Loucy (cell line): ENCODE results near the gene SUOX.
"Not testable (repeated sequence)": the region's sequence is repeated elsewhere in the genome, so short reads cannot be mapped to it uniquely, and the experiment has no call there.

ENCODE experiments used
- H2AFZ ChIP-seq: fragments of 200-600 bp; sonication (generic); 2 replicates; pipeline ENCODE4 v1.6.0; 2016; ENCODE audit warnings: antibody characterized with exemption, mild to moderate bottlenecking, low read length, moderate library complexity
- H3F3A ChIP-seq: fragments of 200-600 bp; 2 replicates; pipeline ENCODE4 v1.6.0; 2016; ENCODE audit warnings: antibody characterized with exemption, low read depth, mild to moderate bottlenecking
- H3K27me3 ChIP-seq: fragments of 200-600 bp; sonication (generic); 2 replicates; pipeline ENCODE4 v1.6.1; 2014; ENCODE audit warnings: low read length, mild to moderate bottlenecking; ENCODE audit not compliant: insufficient read depth, poor library complexity, severe bottlenecking
- H3K36me3 ChIP-seq: fragments of 200-600 bp; sonication (generic); 2 replicates; pipeline ENCODE4 v1.6.1; 2016; ENCODE audit warnings: low read length; ENCODE audit not compliant: insufficient read depth
- H3K4me1 ChIP-seq: fragments of 200-600 bp; sonication (generic); 2 replicates; pipeline ENCODE4 v1.5.1; 2014; ENCODE audit warnings: low read length, mild to moderate bottlenecking; ENCODE audit not compliant: insufficient read depth, poor library complexity, severe bottlenecking
- H3K4me2 ChIP-seq: fragments of 200-600 bp; sonication (generic); 2 replicates; pipeline ENCODE4 v1.6.0; 2014; ENCODE audit warnings: antibody characterized with exemption, low read length, low read depth, mild to moderate bottlenecking; ENCODE audit not compliant: poor library complexity, severe bottlenecking
- H3K4me3 ChIP-seq: fragments of 200-600 bp; sonication (generic); 2 replicates; pipeline ENCODE4 v1.5.1; 2014; ENCODE audit warnings: low read length, mild to moderate bottlenecking, mixed read lengths; ENCODE audit not compliant: poor library complexity, severe bottlenecking
- H3K79me2 ChIP-seq: fragments of 200-600 bp; sonication (generic); 2 replicates; pipeline ENCODE4 v1.6.1; 2014; ENCODE audit warnings: low read length; ENCODE audit not compliant: insufficient read depth
- H3K9ac ChIP-seq: fragments of 200-600 bp; sonication (generic); 2 replicates; pipeline ENCODE4 v1.6.0; 2014; ENCODE audit warnings: mild to moderate bottlenecking, low read depth, low read length, moderate library complexity; ENCODE audit not compliant: poor library complexity, severe bottlenecking
- H3K9me2 ChIP-seq: fragments of 200-600 bp; sonication (generic); replicated peaks from 2 replicates; pipeline ENCODE4 v1.6.1; 2016; ENCODE audit warnings: low read depth, low read length, mixed read lengths
- H3K9me3 ChIP-seq: fragments of 200-600 bp; sonication (generic); 2 replicates; pipeline ENCODE4 v1.6.1; 2014; ENCODE audit warnings: mild to moderate bottlenecking, antibody characterized with exemption, low read length, low read depth; ENCODE audit not compliant: insufficient read depth
- H4K20me1 ChIP-seq: fragments of 200-600 bp; sonication (generic); 2 replicates; pipeline ENCODE4 v1.6.0; 2014; ENCODE audit warnings: antibody characterized with exemption, low read length, mild to moderate bottlenecking; ENCODE audit not compliant: insufficient read depth, poor library complexity, severe bottlenecking
- EZH2phosphoT487 ChIP-seq: fragments of 200-600 bp; IDR thresholded peaks from 2 replicates; pipeline ENCODE4 v1.6.1; 2018; ENCODE audit warnings: antibody characterized with exemption, mild to moderate bottlenecking, moderate library complexity, borderline replicate concordance
- TF ChIP-seq, protein P1 (sequence below): fragments of 200-600 bp; sonication (generic); conservative IDR thresholded peaks from 2 replicates; pipeline ENCODE4 v1.5.1; 2014; ENCODE audit warnings: mild to moderate bottlenecking, antibody characterized with exemption, low read length

SUOX gene

DNA sequence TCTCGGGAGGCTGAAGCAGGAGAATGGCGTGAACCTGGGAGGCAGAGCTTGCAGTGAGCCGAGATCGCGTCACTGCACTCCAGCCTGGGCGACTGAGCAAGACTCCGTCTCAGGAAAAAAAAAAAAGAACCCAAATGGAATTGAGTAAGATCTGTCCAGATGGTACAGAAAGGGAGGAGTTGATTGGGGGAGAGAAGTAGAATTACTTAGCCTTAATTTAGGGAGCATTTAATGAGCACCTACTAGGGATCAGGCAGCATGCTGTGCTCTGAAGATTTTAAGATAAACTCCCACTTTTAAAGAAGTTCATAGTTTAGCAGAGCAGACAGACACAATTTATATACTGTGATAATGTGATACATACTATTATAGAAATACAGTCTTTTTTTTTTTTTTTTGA is 18.7 kb upstream of the SUOX start:
- no peak overlapping the region for H3K4me2 ChIP-seq
- no peak for TF ChIP-seq EZH2phosphoT487
- TF ChIP-seq, protein P1, sequence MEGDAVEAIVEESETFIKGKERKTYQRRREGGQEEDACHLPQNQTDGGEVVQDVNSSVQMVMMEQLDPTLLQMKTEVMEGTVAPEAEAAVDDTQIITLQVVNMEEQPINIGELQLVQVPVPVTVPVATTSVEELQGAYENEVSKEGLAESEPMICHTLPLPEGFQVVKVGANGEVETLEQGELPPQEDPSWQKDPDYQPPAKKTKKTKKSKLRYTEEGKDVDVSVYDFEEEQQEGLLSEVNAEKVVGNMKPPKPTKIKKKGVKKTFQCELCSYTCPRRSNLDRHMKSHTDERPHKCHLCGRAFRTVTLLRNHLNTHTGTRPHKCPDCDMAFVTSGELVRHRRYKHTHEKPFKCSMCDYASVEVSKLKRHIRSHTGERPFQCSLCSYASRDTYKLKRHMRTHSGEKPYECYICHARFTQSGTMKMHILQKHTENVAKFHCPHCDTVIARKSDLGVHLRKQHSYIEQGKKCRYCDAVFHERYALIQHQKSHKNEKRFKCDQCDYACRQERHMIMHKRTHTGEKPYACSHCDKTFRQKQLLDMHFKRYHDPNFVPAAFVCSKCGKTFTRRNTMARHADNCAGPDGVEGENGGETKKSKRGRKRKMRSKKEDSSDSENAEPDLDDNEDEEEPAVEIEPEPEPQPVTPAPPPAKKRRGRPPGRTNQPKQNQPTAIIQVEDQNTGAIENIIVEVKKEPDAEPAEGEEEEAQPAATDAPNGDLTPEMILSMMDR: no peak
- peaks cover 9% of the 10 kb centered on the region for H4K20me1 ChIP-seq

DNA sequence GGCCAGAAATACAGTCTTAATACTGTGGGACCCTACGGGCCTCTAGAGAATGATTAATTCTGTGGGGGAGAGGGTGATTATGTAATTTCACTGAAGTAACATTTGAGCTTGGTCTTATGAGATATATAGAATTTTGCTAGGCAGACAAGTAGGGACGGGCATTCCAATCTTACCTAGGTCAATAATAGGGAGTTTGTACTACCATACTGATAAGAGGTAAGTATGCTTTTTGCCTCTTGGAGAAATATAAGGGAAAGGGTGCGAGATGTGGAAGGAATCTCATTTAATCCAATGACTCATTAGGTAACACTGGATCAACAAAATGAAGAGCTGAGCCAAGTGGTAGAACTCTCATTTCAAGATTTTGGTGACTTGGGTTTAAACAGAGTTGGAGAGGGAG is 18.0 kb upstream of the SUOX start:
- H4K20me1 ChIP-seq: peaks cover 7% of the 10 kb centered on the region
- H3K9ac ChIP-seq: no peak overlapping the region
- no peaks in the 10 kb centered on the region for H3F3A ChIP-seq
- H3K4me1 ChIP-seq: peaks cover 29% of the 10 kb centered on the region
- no peaks in the 10 kb centered on the region for H3K9me3 ChIP-seq
- H2AFZ ChIP-seq: no peak overlapping the region
- H3K4me3 ChIP-seq: no peak overlapping the region
- no peaks in the 10 kb centered on the region for H3K27me3 ChIP-seq
- no peak overlapping the region for H3K4me2 ChIP-seq
- H3K79me2 ChIP-seq: peaks cover 50% of the 10 kb centered on the region
- no peak for TF ChIP-seq EZH2phosphoT487
- TF ChIP-seq, protein P1: no peak
- H3K9me2 ChIP-seq: no peaks in the 10 kb centered on the region
- no peaks in the 10 kb centered on the region for H3K36me3 ChIP-seq

More for the DNA sequence above, 18.7 kb upstream of the SUOX start:
- H3F3A ChIP-seq: no peaks in the 10 kb centered on the region
- no peaks in the 10 kb centered on the region for H3K36me3 ChIP-seq
- no peaks in the 10 kb centered on the region for H3K27me3 ChIP-seq
- no peak overlapping the region for H2AFZ ChIP-seq
- H3K9me3 ChIP-seq: no peaks in the 10 kb centered on the region
- H3K9me2 ChIP-seq: no peaks in the 10 kb centered on the region
- H3K4me1 ChIP-seq: peaks cover 29% of the 10 kb centered on the region
- peaks cover 51% of the 10 kb centered on the region for H3K79me2 ChIP-seq
- H3K4me3 ChIP-seq: no peak overlapping the region
- H3K9ac ChIP-seq: no peak overlapping the region

DNA sequence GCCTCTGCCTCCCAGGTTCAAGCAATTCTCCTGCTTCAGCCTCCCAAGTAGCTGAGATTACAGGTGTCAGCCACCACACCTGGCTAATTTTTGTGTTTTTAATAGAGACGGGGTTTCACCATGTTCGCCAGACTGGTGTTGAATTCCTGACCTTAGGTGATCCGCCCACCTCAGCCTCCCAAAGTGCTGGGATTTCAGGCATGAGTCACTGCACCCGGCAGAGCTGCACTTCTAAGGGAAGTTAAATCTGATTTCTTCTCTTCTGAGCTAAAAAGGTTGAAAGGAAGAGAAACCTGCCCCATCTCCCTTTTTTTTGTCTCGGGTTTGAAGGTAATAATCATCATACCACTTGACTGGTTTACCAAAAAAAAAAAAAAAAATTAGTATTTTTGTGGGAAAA is 15.2 kb upstream of the SUOX start:
- H2AFZ ChIP-seq, H3K4me3 ChIP-seq, H3F3A ChIP-seq, H3K9ac ChIP-seq, H3K27me3 ChIP-seq, H3K9me3 ChIP-seq, H4K20me1 ChIP-seq, H3K4me2 ChIP-seq, H3K36me3 ChIP-seq, H3K9me2 ChIP-seq: not testable (repeated sequence)
- H3K4me1 ChIP-seq: peaks cover 15% of the 10 kb centered on the region
- H3K79me2 ChIP-seq: peaks cover 22% of the 10 kb centered on the region

DNA sequence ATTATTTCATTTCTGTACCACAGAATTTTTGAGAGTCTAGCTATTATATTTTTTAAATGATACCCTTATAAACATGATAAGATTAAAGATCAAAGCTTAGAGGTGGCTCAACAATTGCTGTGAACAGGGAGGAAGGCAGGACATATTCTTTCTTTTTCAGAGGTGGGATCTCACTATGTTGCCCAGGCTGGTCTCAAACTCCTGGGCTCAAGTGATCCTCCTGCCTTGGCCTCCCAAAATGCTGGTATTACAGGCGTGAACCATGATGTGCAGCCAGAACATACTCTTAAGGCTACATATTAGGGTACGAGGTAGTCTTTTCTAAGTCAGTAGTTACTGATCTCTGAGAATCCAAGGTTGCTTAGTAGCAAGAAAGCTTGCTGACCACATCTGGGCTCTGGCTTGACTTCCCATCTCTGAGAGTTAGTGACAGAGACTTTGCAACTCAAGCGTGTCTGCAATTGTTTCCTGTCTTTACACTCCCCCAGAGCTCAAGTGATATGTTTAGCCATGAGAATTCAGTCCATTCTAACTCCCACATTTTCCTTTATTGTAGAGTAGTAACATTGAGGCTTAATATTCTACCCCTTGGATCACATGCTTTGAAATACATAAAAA is 14.6 kb upstream of the SUOX start:
- no peak overlapping the region for H3K4me2 ChIP-seq
- no peaks in the 10 kb centered on the region for H3F3A ChIP-seq
- no peak overlapping the region for H2AFZ ChIP-seq
- H4K20me1 ChIP-seq: no peaks in the 10 kb centered on the region
- no peaks in the 10 kb centered on the region for H3K9me2 ChIP-seq
- H3K79me2 ChIP-seq: peaks cover 16% of the 10 kb centered on the region
- H3K4me1 ChIP-seq: peaks cover 11% of the 10 kb centered on the region
- TF ChIP-seq, protein P1: no peak
- TF ChIP-seq EZH2phosphoT487: no peak
- no peaks in the 10 kb centered on the region for H3K9me3 ChIP-seq
- H3K27me3 ChIP-seq: no peaks in the 10 kb centered on the region
- H3K9ac ChIP-seq: no peak overlapping the region
- no peak overlapping the region for H3K4me3 ChIP-seq
- no peaks in the 10 kb centered on the region for H3K36me3 ChIP-seq
